H1 (cell line): ENCODE measurements around the gene ITGA8. TPM values are rescaled to one million over a fixed set of nuclear protein-coding genes. Genes with fewer than 3 reads are reported as not detected.

Experiments
- CHD7 ChIP-seq: fragments of 300-600 bp; sonication (generic); IDR thresholded peaks from 2 replicates; pipeline ENCODE4 v1.7.1; 2012; ENCODE audit warnings: low read length, moderate library complexity, mild to moderate bottlenecking, inconsistent platforms; ENCODE audit not compliant: insufficient replicate concordance
- CTCF ChIP-seq, 3 experiments: IDR thresholded peaks; 1 replicate in 2 of 3; 2 replicates in 1 of 3; pipeline versions ENCODE4 v1.5.1 to v1.6.1; 2011; ENCODE audit warnings: low read length in 3 of 3, mild to moderate bottlenecking in 3 of 3, inconsistent platforms in 2 of 3, low read depth in 1 of 3, moderate library complexity in 1 of 3; ENCODE audit not compliant: insufficient read depth in 1 of 3; ENCODE audit errors: control extremely low read depth in 1 of 3
- GTF2F1 ChIP-seq: IDR thresholded peaks from 2 replicates; pipeline ENCODE4 v1.6.1; 2012; ENCODE audit warnings: low read depth, low read length, improper control_type of control experiment, borderline replicate concordance
- KDM5A ChIP-seq: fragments of 200-600 bp; IDR thresholded peaks from 2 replicates; pipeline ENCODE4 v1.7.1; 2012; ENCODE audit warnings: mild to moderate bottlenecking, low read length, inconsistent platforms, mixed read lengths
- POLR2A ChIP-seq, 2 experiments: IDR thresholded peaks; 1 replicate in 1 of 2; 2 replicates in 1 of 2; pipeline ENCODE4 v1.6.1; 2011; ENCODE audit warnings: low read depth in 2 of 2, low read length in 2 of 2, mild to moderate bottlenecking in 2 of 2; ENCODE audit errors: control extremely low read depth in 1 of 2
- POU5F1 ChIP-seq: IDR thresholded peaks from 2 replicates; pipeline ENCODE4 v1.6.1; 2011; ENCODE audit warnings: low read depth, mild to moderate bottlenecking, low read length, moderate library complexity
- SIX5 ChIP-seq: IDR thresholded peaks from 2 replicates; pipeline ENCODE4 v1.6.1; 2011; ENCODE audit warnings: mild to moderate bottlenecking, low read depth, low read length
- SRF ChIP-seq: IDR thresholded peaks from 2 replicates; pipeline ENCODE4 v1.6.1; 2011; ENCODE audit warnings: mild to moderate bottlenecking, low read depth, low read length, moderate library complexity
- ZNF274 ChIP-seq: IDR thresholded peaks from 2 replicates; pipeline ENCODE4 v1.7.0; 2012; ENCODE audit warnings: low read length, borderline replicate concordance; ENCODE audit errors: extremely low read depth
- polyA plus RNA-seq, 7 experiments: library from polyadenylated mRNA; depleted of rRNA in 3 of 7; stranded (reverse) in 5 of 7; unstranded in 2 of 7; fragments of >200 nt in 5 of 7; fragments of 200-250 nt in 2 of 7; gene quantifications; 1 replicate in 5 of 7; 2 replicates in 1 of 7; 4 replicates in 1 of 7; pipeline versions ENCODE4 v1.2.1 to v1.2.3, GENCODE V29; 2011 to 2013; ENCODE audit warnings: missing spikeins in 2 of 7, mixed read lengths in 2 of 7
- total RNA-seq: library from RNA; stranded (reverse); fragmentation: NEBNext Ultra II Directional; extraction: Animal tissue kit (Norgen Biotek cat#: 25700); gene quantifications from 2 replicates; pipeline ENCODE4 v1.2.1, GENCODE V29; 2021

Gene ITGA8
- total and polyA plus RNA-seq, 2 of the 8 experiments (the other 6 are each of a cell fraction or from before 2014, with no cell fraction given): not detected

- no peak for TF ChIP-seq CHD7
- no peak for TF ChIP-seq ZNF274
- TF ChIP-seq POLR2A (IDR thresholded peaks at IDR 0.05; ENCODE audit: control extremely low read depth in 1 of 2, low read depth in 2 of 2, low read length in 2 of 2): no peak
- TF ChIP-seq GTF2F1: no peak
- no peak for TF ChIP-seq CTCF (IDR thresholded peaks at IDR 0.05; ENCODE audit: control extremely low read depth in 1 of 3, insufficient read depth in 1 of 3, low read depth in 1 of 3, low read length in 3 of 3)
- no peak for TF ChIP-seq SRF
- no peak for TF ChIP-seq SIX5
- TF ChIP-seq POU5F1: no peak
- TF ChIP-seq KDM5A: no peak
Measured at GRCh38 chr10:15764892-15765454, 45.3 kb upstream of the ITGA8 start (continued).
